Stimulated activated CD4-positive, alpha-beta T cell treated with anti-CD3 and anti-CD28 coated beads, TNF-alpha, amount 100 ng/mL, for 48 hours (primary cell): ENCODE data around the gene MYL7.

Source experiments
- DNase-seq, 3 donors: peaks; one replicate each; pipeline ENCODE4 v3.0.0-alpha.2; 2020; ENCODE audit warnings: low read depth in 3 of 3

MYL7 gene

GRCh38 chr7:44112231-44112996 lies 28.7 kb downstream of the MYL7 start:
- no peak for DNase-seq

- no peak for DNase-seq
These were observed 29.4 kb downstream of the MYL7 start for GRCh38 chr7:44111761-44112160.

- no peak for DNase-seq
These were observed 30.2 kb downstream of the MYL7 start for GRCh38 chr7:44110719-44111635.

GRCh38 chr7:44109991-44110390 lies 31.1 kb downstream of the MYL7 start:
- DNase-seq, result no peak

GRCh38 chr7:44108768-44109750 lies 32.1 kb downstream of the MYL7 start:
- DNase-seq, result no peak

- DNase-seq, result no peak
These were observed 33.0 kb downstream of the MYL7 start for GRCh38 chr7:44107961-44108767.

GRCh38 chr7:44107116-44107960 lies 33.8 kb downstream of the MYL7 start:
- DNase-seq, result no peak

- DNase-seq, result no peak
These were observed 34.6 kb downstream of the MYL7 start for GRCh38 chr7:44106311-44107065.

GRCh38 chr7:44105832-44106231 lies 35.3 kb downstream of the MYL7 start:
- DNase-seq, result no peak

GRCh38 chr7:44104860-44105771 lies 36.0 kb downstream of the MYL7 start:
- DNase-seq, result no peak

GRCh38 chr7:44103923-44104859 lies 36.9 kb downstream of the MYL7 start, which contains the start of gene AEBP1:
TSS of gene AEBP1 (plus strand) at chr7:44104345. CDS start at chr7:44104666, 321 bp downstream.
- no peak for DNase-seq

- DNase-seq, result no peak
These were observed 37.6 kb downstream of the MYL7 start for GRCh38 chr7:44103566-44103922.

- no peak for DNase-seq
These were observed 38.1 kb downstream of the MYL7 start for GRCh38 chr7:44102846-44103565.

GRCh38 chr7:44101966-44102845 lies 38.9 kb downstream of the MYL7 start:
- DNase-seq, result no peak

GRCh38 chr7:44101303-44101965 lies 39.7 kb downstream of the MYL7 start:
- DNase-seq, result no peak
